NCI-H2171 (cell line): ENCODE results near the gene SQOR.

Source experiments
- DNase-seq: peaks from one replicate; lab custom pipeline; 2025; lab: John Stamatoyannopoulos, UW

SQOR gene

GRCh38 chr15:45634432-45635190 is at the start of gene SQOR:
Gene SQOR (plus strand): TSS chr15:45635029. CDS start chr15:45658924, 23,895 bp downstream.
- no peak for DNase-seq

DNA sequence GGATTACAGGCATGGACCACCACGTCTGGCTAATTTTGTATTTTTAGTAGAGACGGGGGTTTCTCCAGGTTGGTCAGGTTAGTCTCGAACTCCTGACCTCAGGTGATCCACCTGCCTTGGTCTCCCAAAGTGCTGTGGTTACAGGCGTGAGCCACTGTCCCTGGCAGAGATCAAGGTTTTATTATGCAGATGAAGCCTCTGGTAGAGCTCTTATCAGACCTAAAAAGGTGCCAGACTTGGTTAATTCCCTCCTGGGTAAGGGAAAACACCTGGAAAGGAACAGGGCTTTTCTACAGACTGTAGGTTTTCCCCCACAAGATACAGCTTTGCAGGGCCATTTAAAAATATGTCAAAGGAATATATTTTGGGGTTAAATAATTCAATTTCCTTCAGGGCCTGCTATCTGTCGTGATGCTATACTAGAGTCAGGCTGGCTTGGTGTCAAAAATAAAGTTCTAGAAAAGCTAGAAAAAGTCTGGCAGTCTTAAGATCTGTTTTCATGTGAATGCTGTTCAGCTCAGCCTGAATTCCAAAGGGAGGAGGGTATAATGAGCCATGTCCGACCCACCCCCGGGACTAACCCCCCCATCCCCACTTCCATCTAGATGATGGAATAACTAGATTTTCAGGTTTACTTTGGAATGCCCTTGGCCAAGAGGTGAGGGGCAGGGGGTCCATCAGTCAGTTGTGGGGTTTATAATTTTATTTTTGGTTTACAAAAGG is 49.6 kb upstream of the SQOR start:
- DNase-seq: no peak

DNA sequence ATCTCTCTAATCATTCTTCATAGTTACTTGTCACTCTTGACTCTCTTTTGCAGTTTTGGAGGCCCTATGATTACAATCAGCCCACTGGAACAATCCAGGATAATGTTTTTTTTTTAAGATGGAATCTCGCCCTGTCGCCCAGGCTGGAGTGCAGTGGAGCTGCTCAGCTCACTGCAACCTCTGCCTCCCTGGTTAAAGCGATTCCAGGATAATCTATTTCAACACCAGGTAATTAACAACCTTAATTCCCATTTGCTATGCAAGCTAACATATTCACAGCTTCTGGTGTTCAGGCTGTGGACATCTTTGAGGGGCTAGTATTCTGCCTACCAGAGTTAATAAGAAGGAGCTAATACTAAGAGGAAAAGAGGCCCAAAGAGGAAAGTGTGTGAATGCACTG is 48.7 kb upstream of the SQOR start:
- no peak for DNase-seq

DNA sequence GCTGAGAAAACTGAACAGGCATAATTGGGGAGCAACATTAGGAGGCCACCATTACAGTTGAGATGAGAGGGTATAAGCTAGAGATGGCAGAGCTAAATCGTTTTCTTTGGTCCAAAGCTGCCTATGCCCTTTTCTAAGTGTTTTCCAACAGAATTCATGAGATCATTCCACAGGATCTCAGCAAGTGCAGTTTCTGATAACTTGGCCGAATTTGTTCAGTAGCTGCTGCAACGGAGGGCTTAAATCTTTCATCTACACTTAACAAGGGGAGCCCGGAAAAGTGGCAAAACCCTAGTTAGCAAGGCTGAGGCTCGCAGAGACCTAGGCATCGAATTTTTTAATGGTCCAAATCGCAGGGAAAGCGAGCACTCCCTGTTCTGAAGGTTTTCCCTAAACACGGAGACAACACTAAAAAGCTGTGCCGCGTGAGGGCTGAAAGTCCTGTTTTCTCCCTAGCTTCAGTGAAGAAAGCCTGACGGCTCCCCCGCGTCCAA is 48.2 kb upstream of the SQOR start:
- DNase-seq: no peak

- peak; percentile 93 for DNase-seq
Observed at GRCh38 chr15:45587095-45587862, 47.5 kb upstream of the SQOR start, which contains the start of gene BLOC1S6. Gene BLOC1S6 (plus strand): TSS chr15:45587379. CDS start chr15:45587444, 65 bp downstream.

- no peak for DNase-seq
Observed at GRCh38 chr15:45587863-45588170, 47.0 kb upstream of the SQOR start.

DNA sequence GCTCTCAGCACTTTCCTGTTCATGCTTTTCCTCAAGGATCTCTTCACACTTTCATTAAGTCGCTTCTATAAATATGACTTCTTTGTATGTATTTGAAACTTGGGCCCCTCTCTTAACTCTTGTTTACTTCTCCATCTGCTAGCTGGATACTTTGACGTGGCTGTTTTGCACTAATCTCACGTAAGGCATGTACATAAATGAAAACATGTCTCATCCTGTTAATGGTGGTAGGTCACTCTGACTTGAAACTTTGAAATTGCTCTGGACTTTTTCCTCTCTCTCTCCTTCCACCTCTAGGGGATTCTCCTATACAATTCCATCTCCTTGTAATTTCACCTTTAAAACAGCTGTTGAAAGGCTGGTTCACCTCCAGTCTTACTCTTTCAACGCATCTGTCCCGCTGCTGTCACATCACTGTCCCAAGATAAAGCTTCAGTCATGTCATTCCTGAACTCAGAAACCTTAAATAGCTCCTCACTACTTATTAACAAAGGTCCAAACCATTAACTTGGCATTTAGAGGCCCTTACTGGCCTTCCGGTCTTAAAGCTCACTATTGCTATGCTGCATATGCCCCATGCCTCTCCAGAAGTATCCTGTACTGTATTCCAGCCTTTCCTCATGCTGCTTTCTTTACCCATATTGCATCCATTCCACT is 46.5 kb upstream of the SQOR start:
- no peak for DNase-seq

DNA sequence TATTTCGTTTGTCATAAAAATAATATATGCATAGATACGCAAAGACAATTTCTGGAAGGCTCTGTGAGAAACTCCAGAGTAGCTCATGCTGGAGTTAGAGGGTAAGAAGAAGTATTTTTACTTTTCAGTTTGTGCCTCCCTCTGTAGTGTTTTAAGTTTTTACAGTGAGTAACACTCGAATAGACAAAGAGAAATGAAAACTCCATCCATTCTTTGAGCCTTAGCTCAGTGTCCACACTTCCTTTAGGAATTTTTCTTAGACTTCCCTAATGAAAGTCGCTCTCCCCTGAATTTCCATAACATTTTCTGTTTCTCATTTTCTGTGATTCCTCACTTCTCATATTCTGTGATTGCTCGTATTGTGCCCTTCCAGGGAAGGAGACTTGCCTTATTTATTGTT is 45.6 kb upstream of the SQOR start:
- DNase-seq: no peak

DNA sequence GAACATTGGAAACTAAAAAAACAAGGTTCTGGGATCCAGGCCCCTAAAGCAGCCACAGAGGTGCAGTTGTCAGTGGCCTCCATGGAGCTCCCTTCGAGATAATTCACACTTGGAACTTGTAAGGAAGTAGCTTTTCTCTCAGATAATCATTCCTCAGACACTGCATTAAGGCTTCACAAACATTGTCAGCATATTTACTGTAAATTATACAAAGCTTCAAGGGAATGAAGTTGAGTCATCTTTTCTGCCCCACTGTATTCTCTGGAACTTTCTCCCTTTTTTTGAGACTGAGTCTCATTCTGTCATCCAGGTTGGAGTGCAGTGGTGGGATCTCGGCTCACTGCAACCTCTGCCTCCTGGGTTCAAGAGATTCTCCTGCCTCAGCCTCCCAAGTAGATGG is 40.5 kb upstream of the SQOR start:
- DNase-seq: no peak

DNA sequence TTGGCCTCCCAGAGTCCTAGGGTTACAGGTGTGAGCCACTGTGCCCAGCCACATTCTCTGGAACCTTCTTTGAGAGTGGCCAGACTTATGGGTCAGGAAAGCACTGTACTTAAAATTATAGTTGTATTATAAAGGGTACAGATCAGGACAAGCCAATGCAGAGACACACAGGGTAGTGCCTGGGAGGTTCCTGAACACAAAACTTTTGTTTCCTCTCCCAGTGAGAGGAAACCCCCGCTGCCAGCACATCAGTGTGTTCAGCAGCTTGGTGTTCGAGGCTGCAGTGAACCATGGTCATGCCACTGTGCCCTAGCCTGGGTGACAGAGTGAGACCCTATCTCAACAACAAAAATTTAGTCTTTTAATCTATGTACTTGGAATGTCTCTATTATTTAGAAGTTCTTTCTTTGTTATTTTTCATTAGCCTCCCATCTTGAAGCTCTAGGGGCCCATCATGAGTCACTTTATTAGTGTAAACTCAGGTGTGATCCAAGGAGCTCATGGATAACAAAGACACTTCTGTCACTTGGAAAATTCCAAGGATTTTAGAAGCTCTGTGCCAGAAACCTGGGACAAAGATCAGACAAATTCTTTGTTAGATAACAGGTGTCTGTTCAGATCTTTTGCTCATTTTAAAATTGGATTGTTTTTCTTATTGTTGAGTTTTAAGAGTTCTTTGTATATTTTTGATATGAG is 39.8 kb upstream of the SQOR start:
- no peak for DNase-seq

- DNase-seq: no peak
Observed at GRCh38 chr15:45603881-45604280, 30.9 kb upstream of the SQOR start.

DNA sequence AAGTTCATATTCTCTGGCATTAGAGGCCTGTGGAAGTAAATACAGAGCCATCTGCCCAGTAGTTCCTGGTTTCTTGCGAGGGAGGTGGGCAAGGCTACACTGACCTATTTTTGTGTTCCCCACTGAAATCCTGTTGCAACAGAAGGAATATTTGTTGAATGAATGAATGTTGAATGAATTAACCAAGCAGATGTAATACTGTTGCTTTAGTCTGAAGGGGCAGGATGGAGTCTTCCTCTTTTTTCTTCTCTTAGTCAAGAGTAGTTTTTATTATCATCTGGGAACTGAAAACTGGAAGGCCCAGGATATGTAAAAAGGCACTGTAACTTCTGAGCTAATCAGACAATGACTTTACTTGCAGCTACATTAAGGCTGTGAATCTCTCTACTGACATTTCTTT is 30.5 kb upstream of the SQOR start:
- DNase-seq: no peak

DNA sequence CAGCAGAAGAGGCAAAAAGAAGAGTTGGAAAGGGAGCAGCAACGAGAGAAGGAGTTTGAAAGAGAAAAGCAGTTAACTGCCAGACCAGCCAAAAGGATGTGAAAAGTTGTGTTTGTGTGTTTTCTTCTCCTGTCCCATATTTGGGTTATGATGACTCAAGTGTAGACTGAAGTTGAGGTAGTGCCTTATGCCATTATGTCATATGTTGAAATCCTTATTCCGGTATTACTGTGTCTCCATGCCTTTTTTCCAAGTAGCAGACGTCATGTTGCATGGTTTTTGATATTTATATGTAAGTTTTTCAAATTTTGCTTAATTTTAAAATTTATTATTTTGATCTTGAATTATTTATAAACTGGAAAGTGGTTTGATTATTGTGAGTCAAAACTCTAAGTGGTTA is 28.4 kb upstream of the SQOR start:
- no peak for DNase-seq

DNA sequence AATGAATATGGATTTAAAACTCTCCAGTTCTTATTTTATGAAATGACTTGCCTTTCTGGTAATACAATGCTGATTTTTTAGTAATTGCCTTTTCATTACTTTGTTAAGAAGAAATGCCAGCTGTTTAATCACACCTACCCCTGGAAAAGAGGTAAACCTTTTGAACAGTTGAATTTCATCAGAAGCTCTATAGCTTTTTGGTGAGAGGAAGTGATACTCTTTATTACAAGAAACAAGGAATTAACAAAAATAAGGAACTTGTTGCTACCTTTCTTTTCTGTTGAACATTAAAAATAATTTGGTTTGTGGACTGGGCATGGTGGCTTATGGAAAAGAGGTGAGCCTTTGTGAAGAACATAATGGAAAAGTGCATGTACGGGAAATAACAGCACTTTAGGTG is 28.0 kb upstream of the SQOR start:
- DNase-seq: no peak

- no peak for DNase-seq
Observed at GRCh38 chr15:45611305-45611704, 23.5 kb upstream of the SQOR start.

GRCh38 chr15:45612790-45613415 is 21.9 kb upstream of the SQOR start:
- no peak for DNase-seq

DNA sequence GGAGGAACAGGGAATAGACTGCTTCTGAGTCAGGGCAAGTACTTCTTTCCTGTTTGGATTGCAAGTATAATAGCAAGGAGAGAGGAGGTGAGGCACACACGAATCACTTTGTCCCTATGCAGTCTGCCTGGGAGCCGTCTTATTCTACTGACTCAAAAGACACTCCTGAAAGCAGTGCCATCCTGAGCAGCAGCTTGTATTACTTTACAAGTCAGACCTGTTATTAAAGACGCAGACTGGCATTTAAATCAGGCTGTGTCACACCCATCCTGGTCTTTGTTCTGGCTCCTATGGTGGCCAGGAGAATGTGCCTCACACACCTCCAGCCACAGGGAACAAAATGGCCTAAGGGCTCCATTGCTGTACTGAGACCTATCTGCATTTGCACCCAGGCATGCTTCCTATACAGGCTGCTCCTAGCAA is 17.9 kb upstream of the SQOR start:
- no peak for DNase-seq

DNA sequence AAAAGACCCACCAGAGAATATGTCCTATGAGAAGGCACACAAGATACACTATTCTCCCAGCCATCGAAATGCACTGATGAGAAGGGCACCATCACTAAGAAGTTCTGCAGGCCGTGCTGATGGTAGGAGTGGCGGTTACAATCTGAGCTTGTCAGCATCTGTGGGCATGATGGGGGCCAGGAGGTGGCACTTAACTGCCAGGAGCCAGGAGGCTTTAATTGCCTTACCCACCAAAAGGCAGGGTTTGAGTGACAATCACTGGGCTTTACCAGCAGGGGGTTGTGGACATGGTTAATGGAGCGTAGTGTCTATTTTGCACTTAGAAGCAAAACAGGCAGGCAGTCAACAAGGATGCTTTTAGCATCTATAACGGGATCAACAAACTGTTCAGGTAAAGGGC is 16.0 kb upstream of the SQOR start:
- DNase-seq: no peak

- DNase-seq: no peak
Observed at GRCh38 chr15:45628136-45628535, 6.7 kb upstream of the SQOR start.

GRCh38 chr15:45630917-45631691 is 3.7 kb upstream of the SQOR start:
- DNase-seq: no peak
